ENCODE data around the gene PET100.
A peak's percentile ranks its signal among the peaks of the same experiment; 100 is the strongest.

The PET100 gene
- total RNA-seq = 4.9 reads per million, percentile 19 among the genes with 10 or more reads in this experiment

- peak; percentile 93 for DNase-seq
Measured at GRCh38 chr19:7629347-7630054, at the start of gene PET100, which contains the start of gene XAB2. PET100 (plus strand) TSS chr19:7629793; CDS start chr19:7629834, 41 bp downstream. XAB2 (minus strand) TSS chr19:7629545; CDS start chr19:7629527, 18 bp downstream.

DNA sequence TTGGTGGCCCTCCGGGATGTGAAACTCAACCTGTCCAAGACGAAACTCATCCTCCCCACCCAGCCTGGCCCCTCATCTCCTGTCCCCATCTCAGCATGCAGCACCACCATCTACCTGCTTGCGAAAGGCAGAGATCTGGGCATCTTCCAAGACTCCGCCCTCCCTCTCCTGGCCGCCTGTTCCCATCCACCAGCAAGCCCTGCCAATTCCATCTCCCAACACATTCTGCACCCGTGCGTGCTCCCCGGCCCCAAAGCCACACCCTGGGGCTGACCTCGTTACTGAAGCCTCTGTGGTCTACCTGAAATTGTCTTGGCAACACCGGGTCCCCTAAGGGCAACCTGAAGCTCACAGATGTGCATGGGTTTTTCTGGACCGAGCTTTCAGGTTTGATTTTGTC lies 47.1 kb upstream of the PET100 start:
- no peak for DNase-seq

DNA sequence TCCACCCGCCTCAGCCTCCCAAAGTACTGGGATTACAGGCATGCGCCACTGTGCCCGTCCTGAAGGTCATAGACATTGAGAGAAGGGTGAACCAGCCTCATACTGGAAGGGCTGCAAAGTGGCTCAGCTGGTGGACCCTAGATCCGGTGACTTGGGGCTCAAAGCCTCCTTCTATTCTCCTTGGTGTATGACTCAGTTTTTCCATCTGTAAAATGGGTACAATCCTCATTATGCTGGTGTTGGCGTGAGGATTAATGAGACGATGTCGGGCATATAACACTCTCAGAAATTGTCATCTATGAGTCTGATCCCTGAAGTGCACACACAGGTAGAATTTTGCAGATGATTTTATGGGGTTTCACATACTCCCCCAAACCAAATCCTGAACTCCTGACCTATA lies 39.8 kb upstream of the PET100 start:
- no peak for DNase-seq

DNA sequence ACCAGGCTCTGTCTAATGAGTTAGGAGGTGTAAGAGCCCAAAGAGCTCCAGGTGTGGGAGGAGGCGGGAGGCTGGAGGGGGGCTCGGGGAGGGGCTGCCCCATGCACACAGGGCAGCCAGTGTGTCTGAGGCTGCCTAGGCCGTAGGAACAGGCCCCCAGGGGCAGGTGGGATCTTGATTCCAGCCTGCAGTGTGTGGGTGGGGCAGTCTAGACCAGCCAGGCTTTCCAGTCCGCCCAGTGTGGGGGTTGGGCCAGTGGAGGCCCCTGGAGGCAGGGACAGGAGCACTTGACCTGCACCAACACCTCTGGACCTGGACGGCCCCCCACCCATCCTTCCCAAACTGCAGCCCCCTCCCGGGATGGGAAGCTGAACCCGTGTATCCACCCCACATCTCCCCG lies 39.3 kb upstream of the PET100 start:
- DNase-seq = no peak

DNA sequence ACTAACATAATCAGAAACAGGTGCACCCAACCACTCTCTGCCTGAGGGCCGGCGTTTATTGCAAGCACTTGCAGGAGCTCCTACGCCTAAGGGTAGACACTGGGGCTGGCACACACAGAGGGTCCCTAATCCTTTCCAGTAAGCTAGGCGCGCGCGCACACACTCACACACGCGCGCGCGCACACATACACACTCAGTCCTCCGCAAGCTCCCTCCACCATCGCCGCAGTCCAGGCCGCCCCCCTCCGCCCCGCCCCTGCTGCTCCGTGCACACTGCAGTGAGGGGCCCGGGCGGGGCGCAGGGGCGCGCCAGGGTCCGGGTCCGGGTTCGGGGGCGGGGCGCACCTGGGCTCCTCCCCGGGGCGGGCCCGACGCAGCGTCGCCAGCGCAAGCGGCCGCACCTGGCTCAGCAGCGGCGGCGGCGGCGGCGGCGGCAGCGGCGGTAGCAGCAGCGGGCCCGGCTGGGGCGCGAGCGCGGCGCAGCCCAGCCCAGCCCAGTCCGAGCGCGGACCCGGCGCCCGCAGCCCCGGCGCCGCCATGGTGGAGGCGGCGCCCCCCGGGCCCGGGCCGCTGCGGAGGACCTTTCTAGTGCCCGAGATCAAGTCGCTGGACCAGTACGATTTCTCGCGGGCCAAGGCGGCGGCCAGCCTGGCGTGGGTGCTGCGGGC lies 34.0 kb upstream of the PET100 start, which contains the start of gene CAMSAP3:
Gene CAMSAP3 (plus strand): TSS at position 398 of the 668 bp plus-strand sequence. CDS start 140 bp downstream, at position 538.
- no peak for DNase-seq

DNA sequence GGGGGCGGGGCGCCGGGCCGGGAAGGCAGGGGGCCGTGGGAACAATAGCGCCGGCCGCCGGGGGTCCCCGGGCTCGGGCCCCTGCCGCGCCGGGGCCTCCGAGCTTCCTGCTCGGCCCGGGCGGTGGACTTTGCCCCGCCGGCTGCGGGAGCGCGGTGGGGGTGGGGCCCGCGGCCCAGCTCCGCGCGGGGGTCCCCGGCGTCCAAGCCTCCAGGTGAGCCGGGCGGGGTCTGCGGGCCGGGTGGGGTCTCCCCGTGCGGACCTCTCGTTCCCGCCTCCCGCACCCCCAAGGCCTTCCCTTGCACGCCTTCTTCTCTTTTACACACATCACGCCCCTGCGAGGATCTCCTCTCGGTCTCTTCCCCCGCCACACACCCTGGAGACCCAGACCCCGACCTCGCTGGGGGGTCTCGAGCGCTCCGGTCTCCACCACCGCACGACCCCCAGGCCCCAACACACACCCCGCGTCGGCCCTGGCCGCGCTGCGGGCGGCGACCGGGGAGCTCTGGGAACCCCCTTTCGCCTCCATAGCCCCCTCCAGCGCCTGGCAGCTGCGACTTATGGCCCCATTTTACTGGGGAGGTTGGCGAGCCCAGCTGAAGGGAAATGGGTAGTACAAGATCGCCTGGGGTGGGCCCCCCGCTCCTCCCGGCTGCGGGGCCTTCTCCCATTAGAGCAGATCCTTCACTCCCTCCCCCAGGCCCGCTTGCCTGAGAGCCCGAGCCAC lies 33.2 kb upstream of the PET100 start:
- DNase-seq = no peak

GRCh38 chr19:7597689-7598088 lies 31.9 kb upstream of the PET100 start:
- no peak for DNase-seq

GRCh38 chr19:7598180-7598579 lies 31.4 kb upstream of the PET100 start:
- no peak for DNase-seq

- no peak for DNase-seq
Measured at GRCh38 chr19:7600721-7601120, 28.9 kb upstream of the PET100 start.

- no peak for DNase-seq
Measured at GRCh38 chr19:7602240-7602934, 27.2 kb upstream of the PET100 start.

- no peak for DNase-seq
Measured at GRCh38 chr19:7602935-7603497, 26.6 kb upstream of the PET100 start.

- DNase-seq = no peak
Measured at GRCh38 chr19:7603919-7604318, 25.7 kb upstream of the PET100 start.

GRCh38 chr19:7605490-7606222 lies 23.9 kb upstream of the PET100 start:
- DNase-seq = no peak

- no peak for DNase-seq
Measured at GRCh38 chr19:7606289-7606688, 23.3 kb upstream of the PET100 start.

- no peak for DNase-seq
Measured at GRCh38 chr19:7607212-7607873, 22.2 kb upstream of the PET100 start.

DNA sequence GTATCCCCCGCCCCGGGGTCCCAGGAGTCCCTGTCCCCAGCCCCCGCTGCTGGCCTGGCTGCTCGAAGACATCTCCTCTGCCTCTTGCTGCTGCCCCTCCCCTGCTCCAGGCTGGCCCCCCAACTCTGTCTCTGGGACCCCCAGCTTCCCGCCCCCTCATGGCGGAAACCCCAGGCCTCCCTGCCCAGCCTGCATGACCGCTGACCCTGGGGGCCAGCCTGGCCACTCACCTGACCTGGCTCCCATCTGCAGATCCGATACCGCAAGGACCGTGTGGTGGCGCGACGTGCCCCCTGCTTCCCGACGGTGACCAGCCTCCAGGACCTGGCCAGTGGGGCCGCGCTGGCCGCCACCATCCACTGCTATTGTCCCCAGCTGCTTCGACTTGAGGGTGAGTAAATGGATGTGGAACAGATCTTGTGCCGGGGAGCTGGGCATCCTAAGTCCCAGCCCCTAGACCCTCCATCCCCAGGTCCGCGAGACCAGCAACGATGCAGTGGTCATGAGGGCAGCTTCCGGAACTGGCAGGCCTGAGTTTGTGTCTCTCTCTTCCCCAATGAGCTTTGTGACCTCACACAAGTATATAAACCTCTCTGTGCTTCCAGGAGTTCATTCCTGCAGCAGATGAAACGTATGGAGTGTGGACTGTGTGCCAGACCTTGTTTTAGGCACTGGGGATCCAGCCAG lies 21.6 kb upstream of the PET100 start:
- DNase-seq = no peak

GRCh38 chr19:7610491-7611240 lies 18.9 kb upstream of the PET100 start:
- DNase-seq = no peak

GRCh38 chr19:7611541-7612279 lies 17.9 kb upstream of the PET100 start:
- no peak for DNase-seq
